AG09319 (cell line): ENCODE data around the gene BHLHE23.
A peak's percentile ranks its signal among the peaks of the same experiment; 100 is the strongest.

Experiments
- DNase-seq: peaks from one replicate; pipeline ENCODE4 v3.0.0-alpha.2; 2010; ENCODE audit warnings: low read depth; ENCODE audit errors: extremely low read depth
- CTCF ChIP-seq: IDR thresholded peaks from 2 replicates; pipeline ENCODE4 v1.5.1; 2011; ENCODE audit warnings: low read depth, mild to moderate bottlenecking, inconsistent platforms, low read length, moderate library complexity

Gene BHLHE23

GRCh38 chr20:63027221-63027921 lies 20.6 kb upstream of the BHLHE23 start:
- TF ChIP-seq CTCF, result no peak
- no peak for DNase-seq

- no peak for TF ChIP-seq CTCF
- no peak for DNase-seq
These were observed 19.9 kb upstream of the BHLHE23 start for GRCh38 chr20:63026582-63027165.

- TF ChIP-seq CTCF, result no peak
- peak; percentile 5 for DNase-seq
These were observed 19.0 kb upstream of the BHLHE23 start for GRCh38 chr20:63025534-63026331.

- TF ChIP-seq CTCF, result no peak
- DNase-seq, result no peak
These were observed 18.0 kb upstream of the BHLHE23 start for GRCh38 chr20:63024573-63025392.

- TF ChIP-seq CTCF, result no peak
- no peak for DNase-seq
These were observed 17.3 kb upstream of the BHLHE23 start for GRCh38 chr20:63023936-63024571.

- TF ChIP-seq CTCF, result no peak
- no peak for DNase-seq
These were observed 16.5 kb upstream of the BHLHE23 start for GRCh38 chr20:63023071-63023935.
